NCI-H1105 (cell line): ENCODE measurements around the gene PDZK1IP1.
A peak's percentile ranks its signal among the peaks of the same experiment; 100 is the strongest.
"Not testable (repeated sequence)": the region's sequence is repeated elsewhere in the genome, so short reads cannot be mapped to it uniquely, and the experiment has no call there.

Source experiments
- DNase-seq: peaks from one replicate; lab custom pipeline; 2025; lab: John Stamatoyannopoulos, UW

PDZK1IP1 gene

GRCh38 chr1:47223921-47224675, 34.3 kb upstream of the PDZK1IP1 start:
- DNase-seq, result no peak

- no peak for DNase-seq
Measured at GRCh38 chr1:47223174-47223920, 33.5 kb upstream of the PDZK1IP1 start.

DNA sequence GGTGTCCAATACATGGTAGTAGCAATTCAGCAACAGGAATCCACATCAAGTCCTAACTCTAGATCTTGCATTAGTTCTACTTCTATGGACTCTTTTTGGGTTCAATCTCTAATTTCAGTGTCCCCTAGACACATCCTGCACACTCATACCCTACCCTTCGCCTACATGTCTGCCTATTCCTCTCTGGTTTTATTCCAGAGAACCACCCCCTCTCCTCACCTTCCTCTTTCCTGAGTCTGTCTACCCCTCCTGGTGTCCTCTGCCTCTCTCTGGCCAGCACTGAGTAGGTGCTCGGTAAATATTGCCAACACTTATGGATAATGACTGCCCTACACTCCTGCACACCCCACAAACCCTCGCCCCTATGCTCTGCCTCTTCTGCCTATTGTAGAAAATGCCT, 32.6 kb upstream of the PDZK1IP1 start:
- no peak for DNase-seq

DNA sequence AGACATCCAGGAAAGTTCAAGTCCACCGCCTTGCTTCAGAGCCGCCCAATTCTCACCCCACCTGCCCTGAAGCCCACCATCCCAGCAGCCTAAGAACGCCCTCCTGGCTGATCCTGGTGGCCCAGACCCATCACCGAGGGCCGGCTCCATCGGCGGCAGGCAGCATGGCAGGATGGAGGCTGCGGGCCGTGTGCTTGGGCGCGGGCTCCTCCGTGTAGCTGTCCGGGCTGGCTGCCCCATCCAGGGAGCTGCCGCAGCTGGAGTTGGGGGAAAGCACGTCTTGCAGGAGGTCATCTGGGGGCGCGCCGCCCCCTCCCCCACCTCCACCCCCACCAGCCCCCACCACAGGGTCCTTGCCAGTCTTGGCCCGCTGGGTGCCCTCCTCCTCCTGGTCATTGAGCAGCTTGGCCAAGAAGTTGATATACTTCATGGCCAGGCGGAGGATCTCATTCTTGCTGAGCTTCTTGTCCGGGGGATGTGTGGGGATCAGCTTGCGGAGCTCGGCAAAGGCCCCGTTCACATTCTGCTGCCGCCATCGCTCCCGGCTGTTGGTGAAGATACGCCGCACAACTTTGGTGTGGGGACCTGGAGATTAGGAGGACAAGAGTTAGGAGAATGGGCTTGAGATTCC, 29.9 kb upstream of the PDZK1IP1 start:
- no peak for DNase-seq

- DNase-seq, result no peak
Measured at GRCh38 chr1:47219001-47219400, 29.2 kb upstream of the PDZK1IP1 start.

- peak; percentile 0 for DNase-seq
Measured at GRCh38 chr1:47216278-47217059, 26.6 kb upstream of the PDZK1IP1 start.

- no peak for DNase-seq
Measured at GRCh38 chr1:47215713-47216112, 25.9 kb upstream of the PDZK1IP1 start.

DNA sequence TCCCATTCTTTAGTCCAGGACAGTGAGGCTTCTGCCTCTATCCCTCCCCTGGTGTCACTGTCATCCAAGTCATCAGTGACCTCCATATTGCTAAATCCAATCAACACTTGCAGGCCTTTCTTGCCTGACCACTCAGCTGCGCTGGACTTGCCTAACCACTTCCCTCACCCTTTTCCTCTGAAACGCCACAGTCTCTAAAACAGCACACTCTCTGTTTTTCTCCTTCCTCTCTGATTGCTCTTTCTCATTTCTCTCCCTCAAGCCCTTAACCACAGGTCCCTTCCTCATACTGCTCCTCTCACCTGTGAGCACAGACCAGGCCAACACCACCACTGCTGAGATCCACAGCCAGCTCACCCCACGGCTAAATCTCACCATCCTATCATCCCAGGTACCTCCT, 24.7 kb upstream of the PDZK1IP1 start:
- DNase-seq, result no peak

GRCh38 chr1:47213230-47213963, 23.6 kb upstream of the PDZK1IP1 start:
- no peak for DNase-seq

DNA sequence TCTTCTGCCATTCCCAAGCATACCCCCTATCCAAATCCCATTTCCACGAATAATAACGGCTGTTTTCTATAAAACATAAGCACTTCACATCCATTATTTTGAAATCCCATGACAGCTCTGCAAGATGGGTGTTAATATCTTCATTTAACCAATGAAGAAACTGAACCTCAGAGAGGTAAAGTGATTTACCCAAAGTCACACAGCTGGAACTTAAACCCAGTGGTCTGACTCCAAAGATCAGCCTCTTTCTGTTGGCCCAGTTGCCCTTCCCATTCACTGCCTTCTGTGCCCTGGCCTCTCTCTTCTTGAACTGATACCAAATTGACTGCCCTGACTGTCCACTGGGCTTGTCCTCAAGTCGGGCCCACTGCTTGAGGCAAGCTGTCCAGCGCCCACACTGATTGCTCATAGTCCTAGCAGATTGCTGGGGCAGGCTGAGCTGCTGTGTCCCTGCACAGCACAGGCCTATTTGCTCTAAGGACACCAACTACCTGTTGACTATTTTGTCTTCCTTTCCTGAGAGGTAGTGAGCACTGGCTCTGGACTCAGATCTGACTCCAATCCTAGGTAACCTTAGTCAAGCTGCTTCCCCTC, 22.9 kb upstream of the PDZK1IP1 start:
- no peak for DNase-seq

DNA sequence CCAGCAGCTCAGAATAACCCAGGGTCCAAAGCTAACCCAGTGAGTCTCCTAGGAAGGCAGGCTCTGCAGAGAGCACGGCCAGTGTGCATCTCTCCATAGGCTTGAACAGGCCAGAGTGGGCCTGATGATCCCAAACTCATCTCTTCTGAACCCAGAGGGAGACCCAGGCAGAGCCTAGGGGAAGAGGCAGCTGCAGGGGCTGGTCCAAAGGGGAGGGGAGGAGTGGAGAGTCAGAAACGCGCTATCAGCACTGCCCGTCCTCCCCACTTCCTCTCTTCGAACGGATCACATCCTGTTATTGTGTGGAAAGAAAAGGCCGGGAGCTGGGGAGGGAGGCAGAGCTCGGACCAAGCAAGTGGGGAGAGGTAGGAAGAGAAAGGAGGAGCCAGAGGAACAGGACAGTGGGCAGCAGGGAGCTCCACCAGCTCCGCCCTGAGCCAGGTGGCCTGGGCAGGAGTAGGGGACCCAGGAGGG, 22.0 kb upstream of the PDZK1IP1 start:
- DNase-seq, result no peak

GRCh38 chr1:47210666-47211065, 20.8 kb upstream of the PDZK1IP1 start:
- no peak for DNase-seq

- DNase-seq, result no peak
Measured at GRCh38 chr1:47209725-47210325, 20.0 kb upstream of the PDZK1IP1 start.

- no peak for DNase-seq
Measured at GRCh38 chr1:47209091-47209490, 19.3 kb upstream of the PDZK1IP1 start.

DNA sequence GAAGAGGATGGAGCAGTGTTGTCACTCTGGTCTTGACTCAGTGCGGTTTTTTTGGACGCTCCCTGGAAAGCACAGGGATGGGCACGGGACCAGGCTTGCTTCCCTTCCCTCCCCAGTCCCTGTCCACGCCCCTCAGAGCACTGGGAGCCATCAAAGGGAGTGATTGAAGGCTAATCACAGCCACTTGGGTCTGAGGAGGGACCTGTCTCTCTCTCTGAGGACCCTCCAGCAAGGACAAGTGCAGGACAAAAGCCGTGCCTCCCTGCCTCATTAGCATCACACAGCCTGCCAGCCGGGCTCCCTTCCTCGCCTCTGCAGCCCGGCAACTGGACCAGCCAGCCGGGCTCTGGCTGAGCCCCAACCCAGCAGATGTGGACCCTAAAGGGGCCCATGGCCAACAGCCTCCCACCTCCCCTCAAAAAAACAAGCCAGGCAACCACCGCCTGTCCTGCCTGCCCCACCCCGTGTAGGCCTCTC, 18.6 kb upstream of the PDZK1IP1 start:
- no peak for DNase-seq

DNA sequence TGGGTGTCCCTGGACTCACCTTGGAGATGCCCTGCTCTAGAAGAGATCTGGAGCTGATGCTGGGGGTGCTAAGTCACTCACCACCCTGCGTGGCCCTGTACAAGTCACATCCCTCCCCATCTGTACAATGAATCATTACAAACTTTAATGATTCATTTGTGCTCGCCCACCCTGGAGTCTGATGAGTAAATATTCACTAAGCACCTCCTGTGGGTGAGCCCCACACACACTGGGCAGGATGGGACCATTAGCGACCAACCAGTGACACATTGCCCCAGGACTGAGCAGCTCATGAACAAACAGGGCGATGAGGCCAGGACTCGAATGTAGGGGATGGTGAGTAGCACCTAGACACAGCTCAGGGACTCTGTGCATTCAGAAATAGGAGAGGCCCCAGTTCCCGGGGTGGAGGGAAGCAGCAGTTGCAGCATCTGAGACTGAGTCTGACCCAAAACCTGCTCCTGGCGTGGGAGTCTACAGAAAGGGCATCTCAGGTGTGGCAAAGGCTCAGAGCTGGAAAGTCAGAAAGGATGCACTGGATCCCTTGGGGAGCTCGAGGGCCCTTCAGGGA, 18.1 kb upstream of the PDZK1IP1 start:
- no peak for DNase-seq

DNA sequence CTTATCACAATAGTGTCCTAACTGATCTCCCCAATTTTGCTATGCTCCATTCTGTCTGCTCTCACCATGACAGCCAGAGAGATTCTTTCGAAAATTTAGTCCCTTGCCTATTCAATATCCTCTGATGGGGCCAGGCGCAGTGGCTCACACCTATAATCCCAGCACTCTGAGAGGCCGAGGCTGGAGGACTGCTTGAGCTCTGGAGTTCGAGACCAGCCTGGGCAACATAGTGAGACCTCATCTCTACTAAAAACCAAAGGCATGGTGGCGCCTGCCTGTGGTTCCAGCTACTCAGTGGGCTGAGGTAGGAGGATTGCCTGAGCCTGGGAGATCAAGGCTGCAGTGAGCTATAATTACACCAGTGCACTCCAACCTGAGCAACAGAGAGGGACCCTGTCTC, 16.1 kb upstream of the PDZK1IP1 start:
- DNase-seq, result no peak

DNA sequence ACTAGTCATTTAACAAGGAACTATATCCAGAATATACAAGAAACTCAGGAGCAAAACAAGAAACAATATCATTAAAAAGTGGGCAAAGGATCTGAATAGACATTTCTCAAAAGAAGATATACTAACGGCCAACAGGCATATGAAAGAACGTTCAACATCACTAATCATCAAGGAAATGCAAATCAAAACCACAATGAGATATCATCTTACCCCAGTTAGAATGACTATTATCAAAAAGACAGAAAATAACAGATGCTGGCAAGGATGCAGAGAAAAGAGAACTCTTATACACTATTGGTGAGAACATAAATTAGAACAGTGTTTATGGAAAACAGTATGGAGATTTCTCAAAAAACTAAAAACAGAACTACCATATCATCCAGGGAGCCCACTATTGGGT, 13.7 kb upstream of the PDZK1IP1 start:
- DNase-seq, result not testable (repeated sequence)

- no peak for DNase-seq
Measured at GRCh38 chr1:47201179-47201578, 11.3 kb upstream of the PDZK1IP1 start.

GRCh38 chr1:47198214-47198613, 8.4 kb upstream of the PDZK1IP1 start:
- no peak for DNase-seq
